Activated naive CD4-positive, alpha-beta T cell treated with anti-CD3 and anti-CD28 coated beads, Interleukin-2, amount 50 U/mL, for 72 hours (primary cell): ENCODE data around the gene KRT36. TPM values are rescaled to one million over a fixed set of nuclear protein-coding genes. Genes with fewer than 3 reads are reported as not detected.

Experiments
- ATAC-seq, 2 donors: fragments of 150-1000 bp; cut with Tn5 transposase; 2 replicates each; pipeline ENCODE4 v1.10.0; 2021; ENCODE audit warnings: mild to moderate bottlenecking in 2 of 2, moderate library complexity in 2 of 2
- DNase-seq, 2 donors: peaks; one replicate each; pipeline ENCODE4 v3.0.0; 2021 to 2022; ENCODE audit warnings: low spot score in 2 of 2
- H3K27ac Mint-ChIP-seq, 2 donors: one replicate each; pipeline ENCODE4 v1.8.0; 2022; ENCODE audit warnings: mild to moderate bottlenecking in 2 of 2, mixed read lengths in 2 of 2
- H3K36me3 Mint-ChIP-seq, 2 donors: one replicate each; pipeline ENCODE4 v1.8.0; 2022; ENCODE audit warnings: mixed read lengths in 2 of 2
- H3K9me3 Mint-ChIP-seq, 2 donors: one replicate each; pipeline ENCODE4 v1.8.0; 2022; ENCODE audit warnings: mixed read lengths in 2 of 2
- total RNA-seq, 2 donors: library from RNA; stranded (reverse); gene quantifications; one replicate each; pipeline ENCODE4 v1.2.3, GENCODE V29; 2022

The KRT36 gene
- total RNA-seq, 2 donors from 2014 or later, result not detected

DNA sequence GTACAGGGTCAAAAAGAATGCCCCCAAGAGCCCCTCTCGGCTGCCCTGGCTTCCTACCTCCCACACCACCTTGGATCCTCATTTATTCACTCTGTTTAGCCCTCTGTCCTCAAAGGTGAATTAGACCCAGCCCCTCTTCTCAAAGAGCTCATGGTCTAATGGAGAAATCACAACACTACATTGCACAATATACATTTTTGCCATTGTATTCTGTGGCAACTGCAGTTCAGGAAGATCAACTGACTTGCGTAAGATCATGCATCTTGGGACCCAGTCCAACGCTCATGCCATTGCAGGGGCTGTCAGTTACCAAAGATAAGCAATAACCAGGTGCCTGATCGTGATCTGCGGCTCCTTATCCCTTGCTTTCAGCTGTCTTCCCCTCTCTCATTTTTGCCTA lies 50.3 kb downstream of the KRT36 start:
- H3K27ac Mint-ChIP-seq, result no peak overlapping the region
- no peaks in the 10 kb centered on the region for H3K36me3 Mint-ChIP-seq
- no peak for ATAC-seq
- H3K9me3 Mint-ChIP-seq, result no peaks in the 10 kb centered on the region
- DNase-seq, result no peak

DNA sequence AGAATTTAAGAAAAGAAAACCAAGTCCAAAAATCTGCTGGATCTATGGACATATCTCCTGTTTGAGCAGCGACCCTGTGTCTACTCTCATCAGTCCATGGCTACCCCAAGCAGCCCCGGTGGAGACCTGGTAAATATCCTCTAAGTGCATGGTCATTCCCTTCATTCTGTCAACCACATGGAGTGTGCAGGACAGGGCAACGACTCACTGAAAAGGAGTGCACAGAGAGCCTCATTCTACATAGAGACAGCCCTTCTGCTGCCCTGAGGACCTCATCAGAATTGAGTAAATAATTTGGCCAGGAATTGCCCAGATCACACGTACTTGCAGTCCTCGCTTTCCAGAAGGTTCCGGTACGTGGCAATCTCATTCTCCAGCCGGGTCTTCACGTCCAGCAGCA lies 51.9 kb downstream of the KRT36 start:
- Mint-ChIP-seq H3K27ac (no peak overlapping the region), H3K9me3 (no peaks in the 10 kb centered on the region), H3K36me3 (no peaks in the 10 kb centered on the region)
- ATAC-seq (no peak), DNase-seq (no peak)

DNA sequence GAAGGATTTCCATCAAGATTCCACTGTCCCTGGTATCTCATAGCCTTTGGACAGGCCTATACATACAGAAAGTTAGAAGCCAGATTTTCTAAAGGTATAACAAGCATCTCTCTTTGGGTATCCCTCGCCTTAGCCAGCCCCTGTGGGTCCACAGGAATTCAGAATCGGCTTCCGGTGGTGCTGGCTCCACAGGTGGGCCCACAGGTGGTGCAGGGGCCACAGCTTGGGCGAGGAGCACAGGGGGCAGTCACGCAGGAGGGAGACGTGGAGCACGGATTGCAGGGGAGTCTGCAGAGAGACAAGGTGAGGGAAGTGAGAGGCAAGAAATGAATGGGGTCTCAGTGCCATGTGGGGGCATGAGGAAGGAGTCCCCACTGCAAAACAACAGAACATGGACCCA lies 52.5 kb downstream of the KRT36 start:
- no peak for ATAC-seq
- H3K27ac Mint-ChIP-seq, result no peak overlapping the region
- DNase-seq, result no peak
- no peaks in the 10 kb centered on the region for H3K9me3 Mint-ChIP-seq
- no peaks in the 10 kb centered on the region for H3K36me3 Mint-ChIP-seq

Other genes with a start within 250 kb of the KRT36 start
- not detected for gene KRTAP9-4, start 240.2 kb downstream of the KRT36 start, total RNA-seq
- not detected for gene KRTAP9-9, start 234.5 kb downstream of the KRT36 start, total RNA-seq
- not detected for gene KRTAP9-6, start 224.5 kb downstream of the KRT36 start, total RNA-seq
- not detected for gene KRTAP9-7, start 214.2 kb downstream of the KRT36 start, total RNA-seq
- gene KRTAP29-1, start 187.1 kb downstream of the KRT36 start, total RNA-seq, result not detected
- not detected for gene KRTAP16-1, start 180.6 kb downstream of the KRT36 start, total RNA-seq
- gene KRTAP17-1, start 174.2 kb downstream of the KRT36 start, total RNA-seq, result not detected
- not detected for gene KRT33A, start 139.1 kb downstream of the KRT36 start, total RNA-seq
- not detected for gene KRT33B, start 120.1 kb downstream of the KRT36 start, total RNA-seq
- gene KRT34, start 107.6 kb downstream of the KRT36 start, total RNA-seq, result not detected
- not detected for gene KRT31, start 92.3 kb downstream of the KRT36 start, total RNA-seq
- gene KRT37, start 65.3 kb downstream of the KRT36 start, total RNA-seq, result not detected
- gene KRT38, start 48.9 kb downstream of the KRT36 start, total RNA-seq, result not detected
- gene KRT32, start 22.5 kb downstream of the KRT36 start, total RNA-seq, result not detected
- not detected for gene KRT35, start 8.8 kb downstream of the KRT36 start, total RNA-seq
- gene KRT13, start 15.7 kb upstream of the KRT36 start, total RNA-seq, result not detected
- gene KRT15, start 29.0 kb upstream of the KRT36 start, total RNA-seq, result not detected
- gene KRT19, start 38.4 kb upstream of the KRT36 start, total RNA-seq, result not detected
- not detected for gene KRT9, start 82.1 kb upstream of the KRT36 start, total RNA-seq
- not detected for gene KRT14, start 97.0 kb upstream of the KRT36 start, total RNA-seq
- not detected for gene KRT16, start 122.9 kb upstream of the KRT36 start, total RNA-seq
- gene KRT17, start 134.7 kb upstream of the KRT36 start, total RNA-seq, result under 1 TPM in 1 of 2 donors, not detected in 1; 0.50 TPM
- gene EIF1, start 199.0 kb upstream of the KRT36 start, total RNA-seq, result 1,000 to 10,000 TPM in 1 of 2 donors, 100 to 1,000 TPM in 1; 899 to 1,106 TPM
- gene GAST, start 222.4 kb upstream of the KRT36 start, total RNA-seq, result not detected
- not detected for gene HAP1, start 244.7 kb upstream of the KRT36 start, total RNA-seq